HG03045 (cell line): Measurements from ENCODE around the gene FBH1.
"Not testable (repeated sequence)": the region's sequence is repeated elsewhere in the genome, so short reads cannot be mapped to it uniquely, and the experiment has no call there.

Experiments
- ATAC-seq: cut with Tn5 transposase; IDR thresholded peaks from one replicate; pipeline ENCODE4 v1.9.1; 2021; ENCODE audit warnings: mild to moderate bottlenecking, moderate library complexity; ENCODE audit not compliant: unreplicated experiment

Gene FBH1

GRCh38 chr10:5956146-5956936 is 66.3 kb downstream of the FBH1 start:
- no peak for ATAC-seq

- no peak for ATAC-seq
These were observed 68.0 kb downstream of the FBH1 start for GRCh38 chr10:5958077-5958476.

- no peak for ATAC-seq
These were observed 68.6 kb downstream of the FBH1 start for GRCh38 chr10:5958675-5959074.

- no peak for ATAC-seq
These were observed 69.1 kb downstream of the FBH1 start for GRCh38 chr10:5959142-5959541.

- ATAC-seq = no peak
These were observed 69.6 kb downstream of the FBH1 start for GRCh38 chr10:5959581-5960069.

- no peak for ATAC-seq
These were observed 70.3 kb downstream of the FBH1 start for GRCh38 chr10:5960070-5960972.

- ATAC-seq = not testable (repeated sequence)
These were observed 70.9 kb downstream of the FBH1 start for GRCh38 chr10:5960973-5961275.

- ATAC-seq = no peak
These were observed 71.5 kb downstream of the FBH1 start for GRCh38 chr10:5961405-5962100.

GRCh38 chr10:5962358-5962940 is 72.4 kb downstream of the FBH1 start:
- ATAC-seq = not testable (repeated sequence)

GRCh38 chr10:5963071-5963470 is 73.0 kb downstream of the FBH1 start:
- no peak for ATAC-seq

GRCh38 chr10:5963591-5963990 is 73.5 kb downstream of the FBH1 start:
- ATAC-seq = no peak

- no peak for ATAC-seq
These were observed 74.7 kb downstream of the FBH1 start for GRCh38 chr10:5964736-5965135.

- ATAC-seq = no peak
These were observed 75.2 kb downstream of the FBH1 start for GRCh38 chr10:5965266-5965665.

- ATAC-seq = no peak
These were observed 78.1 kb downstream of the FBH1 start for GRCh38 chr10:5968037-5968680.

- no peak for ATAC-seq
These were observed 78.8 kb downstream of the FBH1 start for GRCh38 chr10:5968681-5969453.

GRCh38 chr10:5970066-5970465 is 80.0 kb downstream of the FBH1 start:
- no peak for ATAC-seq

GRCh38 chr10:5970527-5970926 is 80.5 kb downstream of the FBH1 start:
- ATAC-seq = no peak

GRCh38 chr10:5971315-5971832 is 81.3 kb downstream of the FBH1 start:
- no peak for ATAC-seq

GRCh38 chr10:5971886-5972285 is 81.8 kb downstream of the FBH1 start:
- ATAC-seq = no peak

- ATAC-seq = no peak
These were observed 83.0 kb downstream of the FBH1 start for GRCh38 chr10:5973069-5973468.
